GM21717 (cell line): ENCODE results near the gene THADA.
A peak's percentile ranks its signal among the peaks of the same experiment; 100 is the strongest.
"Not testable (repeated sequence)": the region's sequence is repeated elsewhere in the genome, so short reads cannot be mapped to it uniquely, and the experiment has no call there.

ENCODE experiments used
- ATAC-seq: cut with Tn5 transposase; IDR thresholded peaks from one replicate; pipeline ENCODE4 v1.9.1; 2021; ENCODE audit warnings: mild to moderate bottlenecking, moderate library complexity; ENCODE audit not compliant: unreplicated experiment

THADA gene

DNA sequence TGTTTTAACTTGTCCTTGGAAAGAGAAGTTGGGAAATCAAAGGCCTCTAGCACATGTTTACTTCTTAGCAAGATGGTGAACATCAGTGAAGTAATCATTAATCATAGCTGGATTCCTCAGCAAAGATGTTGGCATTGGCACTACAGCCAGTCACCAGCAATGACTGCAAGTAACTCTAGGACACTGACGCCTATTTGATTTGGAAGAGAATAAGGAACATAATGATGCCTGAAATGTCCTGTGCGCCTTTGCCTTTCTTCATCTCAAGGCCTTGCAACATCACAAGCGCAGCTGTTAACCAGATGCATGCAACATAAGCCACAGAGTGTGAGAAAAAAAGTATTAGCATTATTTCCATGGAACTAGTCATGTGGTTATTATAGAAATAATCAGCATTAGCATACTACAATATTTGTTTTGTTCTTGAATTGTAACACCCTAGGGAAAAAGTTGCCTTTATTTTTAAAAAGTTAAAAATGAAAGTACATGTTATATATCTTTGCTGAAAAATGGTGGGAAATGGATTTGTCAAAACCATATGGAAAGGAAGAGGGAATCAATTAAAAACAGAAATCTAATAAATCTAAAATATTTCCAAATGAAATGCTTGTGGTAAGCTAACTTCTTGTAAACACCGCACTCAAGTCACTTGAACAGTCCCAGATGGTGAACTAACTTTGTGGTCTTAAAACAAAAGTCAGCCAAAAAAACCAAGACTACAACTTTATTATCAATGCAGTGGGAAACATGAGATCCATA lies 55.6 kb downstream of the THADA start:
- ATAC-seq, result no peak

DNA sequence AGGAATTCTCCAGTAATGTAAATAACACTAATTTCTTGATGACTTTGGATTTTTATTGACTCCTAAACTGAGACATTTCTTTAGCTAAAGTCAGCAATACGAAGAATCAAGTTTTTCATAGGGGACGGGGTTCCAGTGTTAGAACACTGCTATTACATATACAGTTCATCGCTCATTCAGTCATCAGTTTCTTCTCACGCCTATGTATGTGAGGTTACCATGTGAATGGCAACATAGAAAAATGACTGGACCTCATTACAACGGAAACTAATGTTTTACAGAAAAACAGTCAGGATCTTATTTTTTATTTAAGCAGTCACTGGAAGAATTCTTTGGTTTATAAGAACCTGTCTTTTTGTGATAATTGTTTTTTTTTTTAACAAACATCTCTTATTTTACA lies 56.4 kb downstream of the THADA start:
- ATAC-seq, result no peak

GRCh38 chr2:43538034-43538670 lies 57.7 kb downstream of the THADA start:
- no peak for ATAC-seq

- ATAC-seq, result no peak
Measured at GRCh38 chr2:43537137-43537536, 58.7 kb downstream of the THADA start.

DNA sequence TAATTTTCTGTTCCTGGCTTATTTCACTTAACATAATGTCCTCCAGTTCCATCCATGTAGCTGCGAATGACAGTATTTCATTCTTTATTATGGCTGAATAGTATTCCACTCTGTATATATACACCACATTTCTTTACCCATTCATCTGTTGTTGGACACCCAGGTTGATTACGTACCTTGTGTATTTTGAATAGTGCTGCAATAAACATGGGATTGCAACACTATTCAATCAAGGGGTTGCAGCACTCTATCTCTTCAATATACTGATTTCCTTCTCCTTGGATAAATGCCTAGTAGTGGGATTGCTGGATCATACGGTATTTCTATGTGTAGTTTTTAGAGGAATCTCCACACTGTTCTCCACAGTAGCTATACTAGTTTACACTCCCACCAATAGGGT lies 61.3 kb downstream of the THADA start:
- ATAC-seq, result no peak

- not testable (repeated sequence) for ATAC-seq
Measured at GRCh38 chr2:43532572-43532971, 63.3 kb downstream of the THADA start.

GRCh38 chr2:43531251-43531650 lies 64.6 kb downstream of the THADA start:
- ATAC-seq, result no peak

DNA sequence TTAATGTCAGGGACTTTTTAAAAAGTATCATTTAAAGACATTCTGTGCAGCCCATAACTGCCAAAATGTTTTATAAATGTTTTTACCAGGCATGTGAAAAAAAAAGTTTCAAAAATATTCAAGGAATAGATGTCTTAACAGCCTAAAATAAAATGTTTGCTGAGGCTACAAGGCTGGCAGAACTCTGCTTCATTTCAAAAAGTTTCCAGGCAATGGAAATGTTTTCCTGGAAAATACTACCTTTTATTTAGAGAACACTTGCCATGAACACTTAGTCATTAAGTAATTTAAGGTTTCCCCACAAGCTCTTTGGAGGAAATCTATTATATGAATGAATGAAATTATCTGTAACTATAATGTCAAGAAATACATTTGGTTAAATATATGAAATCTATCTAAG lies 68.8 kb downstream of the THADA start:
- no peak for ATAC-seq

- no peak for ATAC-seq
Measured at GRCh38 chr2:43525506-43525905, 70.3 kb downstream of the THADA start.

DNA sequence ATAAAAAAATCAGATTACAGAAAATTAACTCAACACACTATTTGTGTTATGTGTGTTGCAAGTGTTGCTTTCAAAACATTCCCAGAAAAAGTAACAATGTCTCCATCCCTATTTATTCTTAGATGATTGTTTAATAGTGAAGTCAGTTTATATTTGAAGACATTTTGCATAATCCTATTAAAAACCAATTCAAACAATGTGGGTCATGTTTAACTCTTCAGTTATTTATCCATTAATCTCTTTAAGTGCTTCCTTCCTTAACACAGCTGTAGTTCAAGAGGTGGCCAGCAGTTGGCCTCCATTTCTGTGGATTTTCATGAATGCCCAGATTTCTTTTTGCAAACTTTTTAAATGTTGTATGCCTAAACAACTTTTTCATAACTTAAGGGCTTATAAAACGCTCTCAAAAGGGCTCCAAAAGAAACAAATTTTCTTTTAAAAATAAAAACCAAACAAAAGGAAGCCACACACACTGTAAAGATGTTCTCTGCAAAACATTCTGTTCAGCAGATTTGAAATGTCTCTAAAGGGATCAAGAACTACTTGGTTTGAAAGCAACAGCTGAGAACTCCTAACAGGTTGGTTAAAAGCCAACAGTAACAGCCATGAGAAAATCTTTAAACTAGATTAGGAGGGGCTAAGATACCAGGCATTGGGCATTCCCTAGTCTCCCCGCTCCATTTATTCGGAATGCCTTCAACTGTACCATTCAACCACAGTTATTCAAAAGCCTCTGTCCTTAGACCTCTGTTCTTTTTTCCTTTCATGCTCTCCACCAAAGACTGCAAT lies 71.5 kb downstream of the THADA start:
- ATAC-seq, result no peak

DNA sequence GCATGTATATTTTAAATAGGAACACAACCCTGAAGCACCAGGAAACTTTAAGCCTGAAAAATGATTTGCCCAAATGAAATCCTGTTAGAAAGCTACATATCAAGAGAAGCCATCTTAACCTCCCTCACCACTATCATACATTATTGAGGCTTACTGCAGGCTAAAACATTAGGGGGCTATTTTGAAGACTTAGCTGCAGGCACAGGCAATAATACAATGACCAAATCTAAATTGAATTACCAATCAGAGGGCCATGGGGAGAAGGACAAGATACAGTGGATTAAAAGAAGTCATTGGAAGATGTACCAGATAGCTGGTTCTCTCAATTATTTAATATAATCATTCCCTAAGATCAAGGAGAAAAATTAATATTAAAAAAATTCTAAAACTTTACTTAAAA lies 73.7 kb downstream of the THADA start:
- ATAC-seq, result no peak

GRCh38 chr2:43521568-43521967 lies 74.3 kb downstream of the THADA start:
- ATAC-seq, result no peak

- no peak for ATAC-seq
Measured at GRCh38 chr2:43520919-43521318, 74.9 kb downstream of the THADA start.

- no peak for ATAC-seq
Measured at GRCh38 chr2:43519643-43520221, 76.1 kb downstream of the THADA start.

- no peak for ATAC-seq
Measured at GRCh38 chr2:43518718-43519117, 77.1 kb downstream of the THADA start.

GRCh38 chr2:43518181-43518580 lies 77.7 kb downstream of the THADA start:
- ATAC-seq, result no peak

GRCh38 chr2:43515807-43516497 lies 79.9 kb downstream of the THADA start:
- ATAC-seq, result no peak

DNA sequence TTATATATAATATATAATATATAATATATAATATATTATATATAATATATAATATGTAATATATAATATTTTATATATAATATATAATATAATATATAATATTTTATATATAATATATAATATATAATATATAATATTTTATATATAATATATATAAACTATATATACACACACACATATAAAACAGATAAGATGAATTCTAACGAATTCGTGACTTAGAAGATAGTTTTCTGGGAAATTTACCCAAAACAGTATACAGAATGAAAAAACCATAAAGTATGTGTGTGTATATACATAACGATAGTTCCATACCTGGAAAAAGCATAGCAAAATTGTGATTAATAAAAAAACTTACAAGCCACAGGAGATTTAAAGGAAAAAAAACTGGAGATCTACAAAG lies 80.6 kb downstream of the THADA start:
- no peak for ATAC-seq

- no peak for ATAC-seq
Measured at GRCh38 chr2:43513796-43514195, 82.0 kb downstream of the THADA start.

DNA sequence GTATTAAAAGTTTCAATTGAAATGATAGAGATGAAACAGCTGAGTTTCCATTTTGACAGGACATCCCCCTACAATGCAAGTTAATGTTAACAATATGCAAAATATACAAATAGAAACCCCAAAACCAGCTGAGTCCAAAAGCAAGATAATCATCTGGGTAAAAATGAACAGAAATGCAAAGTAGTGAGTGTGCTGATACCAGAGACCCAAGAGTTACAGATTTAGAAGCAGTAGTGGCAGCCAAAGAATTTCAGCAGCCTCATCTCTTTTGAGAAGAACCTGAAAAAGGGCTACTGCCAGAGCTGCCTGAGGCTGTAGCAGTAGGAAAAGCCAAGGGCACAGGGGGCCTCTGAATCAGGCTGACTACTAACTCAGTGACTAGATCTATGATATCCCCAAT lies 82.6 kb downstream of the THADA start:
- ATAC-seq, result peak; percentile 73

DNA sequence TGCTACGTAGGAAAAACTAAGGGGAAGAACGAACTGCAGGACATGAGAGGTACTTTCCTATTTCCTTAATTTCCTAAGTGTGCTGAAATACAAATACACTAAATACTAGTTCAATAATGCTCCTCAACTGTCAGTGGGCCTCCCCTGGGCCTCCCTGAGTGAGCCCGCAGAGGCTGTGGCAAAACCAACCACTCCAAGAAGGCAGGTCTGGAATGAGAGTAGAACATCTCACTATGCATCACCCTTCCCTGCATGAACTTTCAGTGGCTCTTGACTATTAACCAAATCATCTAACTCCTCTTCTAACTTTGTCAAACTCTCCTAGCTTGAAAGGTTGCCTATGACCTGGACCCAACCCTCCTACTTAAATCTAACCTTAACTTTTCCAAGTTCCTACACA lies 84.6 kb downstream of the THADA start:
- ATAC-seq, result no peak
